NCI-H1436 treated with DMSO at 0.1 percent for 48 hours (cell line): ENCODE data around the gene R3HDM1.
"Not testable (repeated sequence)": the region's sequence is repeated elsewhere in the genome, so short reads cannot be mapped to it uniquely, and the experiment has no call there.

ENCODE experiments used
- DNase-seq: peaks from one replicate; lab custom pipeline; 2025; lab: John Stamatoyannopoulos, UW

Gene R3HDM1

GRCh38 chr2:135573620-135574019 is 42.3 kb downstream of the R3HDM1 start:
- no peak for DNase-seq

DNA sequence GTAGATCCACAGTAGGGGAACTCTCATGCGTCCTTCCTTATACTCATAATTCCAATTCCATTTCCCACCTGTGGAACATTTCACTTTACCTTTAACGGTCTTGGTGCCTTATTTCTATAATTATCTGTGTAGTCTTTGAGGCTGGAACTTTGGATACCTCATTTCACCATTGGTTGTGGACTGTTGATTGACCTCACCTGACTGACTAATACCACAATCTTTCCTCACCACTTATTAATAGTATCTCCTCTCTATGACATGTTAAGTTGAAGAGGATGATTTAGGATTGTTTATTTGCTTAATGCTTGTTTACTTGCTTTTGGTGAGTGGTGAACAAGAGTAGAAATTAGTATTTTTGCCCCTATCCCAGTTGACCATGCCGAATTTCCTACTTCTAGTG is 50.0 kb downstream of the R3HDM1 start:
- DNase-seq = no peak

DNA sequence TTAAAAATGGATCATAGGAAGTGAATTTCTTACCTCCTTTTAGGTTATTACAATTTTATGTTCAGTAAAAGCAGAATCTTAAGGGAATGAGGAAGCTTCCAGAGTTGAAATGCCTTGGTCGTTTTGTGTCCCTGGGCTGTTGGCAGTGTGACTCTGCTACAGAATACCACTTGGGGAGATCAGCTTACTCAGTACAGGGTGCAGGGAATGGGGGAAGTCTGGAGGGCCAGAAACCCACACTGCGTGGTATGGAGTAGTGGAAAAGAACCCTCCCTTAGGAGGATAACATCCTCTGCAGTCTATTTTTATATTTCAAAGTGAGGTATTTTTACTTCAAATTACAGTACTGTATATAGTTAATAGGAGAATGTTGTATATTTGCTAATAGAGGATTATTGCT is 51.1 kb downstream of the R3HDM1 start:
- DNase-seq = no peak

- DNase-seq = no peak
These were observed 54.3 kb downstream of the R3HDM1 start for GRCh38 chr2:135585586-135585985.

DNA sequence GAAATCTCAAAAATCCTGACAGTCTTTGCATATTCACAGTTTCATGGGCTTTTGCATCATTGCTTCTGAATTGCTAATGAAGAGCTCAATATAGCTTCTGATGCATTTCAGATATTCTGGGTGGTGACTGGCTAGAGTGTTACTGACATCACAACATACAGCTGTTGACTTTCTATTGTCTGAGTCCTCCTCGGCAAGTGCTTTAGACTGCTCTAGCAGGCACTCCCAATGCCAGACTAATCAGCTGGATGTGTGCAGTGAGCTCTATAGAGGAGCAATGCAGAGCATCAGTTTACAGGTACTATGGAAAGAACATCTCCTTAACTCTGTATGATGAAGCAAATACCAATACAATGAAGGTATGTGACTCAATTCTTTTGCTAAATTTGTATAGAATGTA is 54.9 kb downstream of the R3HDM1 start:
- DNase-seq = no peak

DNA sequence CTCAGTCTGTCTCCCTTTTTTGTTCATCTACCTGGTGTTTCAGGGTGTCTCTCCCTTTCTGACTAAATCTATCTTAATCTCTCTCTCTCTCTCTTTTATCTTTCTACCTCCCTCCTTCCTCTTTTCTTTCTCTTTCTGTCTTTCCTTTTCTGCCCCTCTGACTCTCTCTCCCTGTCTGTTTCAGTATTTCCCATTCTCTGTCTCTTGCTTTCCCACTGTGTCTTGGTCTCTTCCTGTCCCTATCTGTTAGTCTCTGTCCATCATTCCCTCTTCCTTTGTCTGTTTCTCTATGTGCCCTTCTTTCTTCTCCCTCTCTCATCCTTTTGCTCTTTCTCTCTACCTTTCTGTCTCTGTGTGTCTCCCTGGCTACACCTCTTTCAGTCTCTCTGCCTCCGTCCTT is 56.7 kb downstream of the R3HDM1 start:
- no peak for DNase-seq

GRCh38 chr2:135590619-135591260 is 59.5 kb downstream of the R3HDM1 start:
- DNase-seq = no peak

- no peak for DNase-seq
These were observed 69.6 kb downstream of the R3HDM1 start for GRCh38 chr2:135600915-135601314.

DNA sequence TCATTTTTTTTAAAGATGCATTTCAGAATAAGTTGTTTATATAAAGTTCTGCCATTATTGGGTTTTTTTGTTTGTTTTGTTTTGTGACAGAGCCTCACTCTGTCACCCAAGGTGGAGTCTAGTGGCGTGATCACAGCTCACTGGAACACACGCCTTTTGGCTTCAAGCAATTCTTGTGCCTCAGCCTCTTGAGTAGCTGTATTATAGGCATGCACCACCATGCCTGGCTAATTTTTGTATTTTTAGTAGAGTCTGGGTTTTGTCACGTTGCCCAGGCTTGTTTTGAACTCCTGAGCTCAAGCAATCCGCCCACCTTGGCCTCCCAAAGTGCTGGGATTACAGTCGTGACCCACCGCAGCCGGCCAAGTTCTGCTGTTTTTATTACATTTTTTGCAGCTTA is 72.3 kb downstream of the R3HDM1 start:
- DNase-seq = no peak

- DNase-seq = no peak
These were observed 76.3 kb downstream of the R3HDM1 start for GRCh38 chr2:135607561-135607960.

DNA sequence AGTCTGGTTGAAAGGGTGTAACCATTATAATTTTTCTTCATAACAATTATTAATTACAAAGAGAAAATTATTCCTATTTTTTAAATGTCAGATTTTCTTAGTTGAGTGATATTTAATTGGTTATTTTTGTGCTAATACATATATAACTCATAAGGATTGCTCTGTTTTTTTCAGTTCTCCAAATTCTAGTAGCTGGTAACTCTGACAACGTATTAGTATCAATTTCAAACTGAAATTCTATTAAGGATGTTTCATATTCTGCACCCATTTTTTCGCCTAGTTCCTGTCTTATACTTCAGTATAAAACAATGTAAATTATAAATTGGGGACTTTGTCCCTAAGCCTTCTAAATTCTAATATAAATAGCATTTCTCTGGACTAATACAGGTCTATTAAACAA is 81.0 kb downstream of the R3HDM1 start:
- no peak for DNase-seq

- DNase-seq = no peak
These were observed 84.1 kb downstream of the R3HDM1 start for GRCh38 chr2:135615404-135615803.

DNA sequence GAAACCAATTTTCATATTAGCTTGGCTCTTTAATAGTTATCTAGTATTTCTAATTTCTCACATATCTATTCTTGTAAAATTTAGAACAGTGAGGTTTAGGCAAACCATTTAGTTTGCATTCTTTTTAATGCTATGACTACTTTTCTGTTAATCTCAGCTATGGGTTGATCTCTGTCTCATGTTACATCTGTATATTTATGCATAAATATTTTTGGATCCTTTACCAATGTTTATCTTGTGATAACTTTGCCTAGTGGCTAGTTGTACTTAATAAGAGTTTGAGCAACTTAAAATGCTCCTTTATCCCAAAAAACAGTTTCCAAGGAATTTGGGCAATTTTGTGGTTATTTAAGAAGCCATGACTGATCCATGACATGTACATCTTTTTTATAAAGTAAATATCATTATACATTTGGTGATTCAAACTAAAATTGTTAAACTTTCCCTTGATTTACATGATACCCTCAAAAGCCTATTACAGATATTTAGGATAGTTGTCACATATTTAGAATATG is 86.3 kb downstream of the R3HDM1 start:
- no peak for DNase-seq

DNA sequence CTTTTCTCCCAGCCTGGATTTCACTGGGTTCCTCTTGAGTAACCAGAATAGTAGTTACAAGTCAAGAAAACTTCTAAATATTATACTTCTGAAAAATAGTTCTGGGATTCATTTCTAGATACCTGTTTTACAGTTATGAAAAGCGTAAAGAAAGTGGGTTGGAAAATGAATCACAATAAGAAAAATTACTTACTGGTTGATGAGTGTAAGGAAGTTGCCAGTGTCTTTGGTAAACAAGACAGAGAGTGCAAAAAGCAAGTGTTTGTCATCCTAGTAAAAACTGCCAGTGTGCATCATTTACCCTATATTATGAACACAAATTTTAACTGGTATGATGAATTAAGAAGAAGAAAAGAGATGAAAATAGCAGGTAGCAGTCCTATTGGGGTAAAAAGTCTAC is 88.9 kb downstream of the R3HDM1 start:
- DNase-seq = no peak

GRCh38 chr2:135629520-135629919 is 98.2 kb downstream of the R3HDM1 start:
- no peak for DNase-seq

GRCh38 chr2:135630034-135630433 is 98.8 kb downstream of the R3HDM1 start:
- DNase-seq = not testable (repeated sequence)

- DNase-seq = no peak
These were observed 99.2 kb downstream of the R3HDM1 start for GRCh38 chr2:135630488-135630887.

DNA sequence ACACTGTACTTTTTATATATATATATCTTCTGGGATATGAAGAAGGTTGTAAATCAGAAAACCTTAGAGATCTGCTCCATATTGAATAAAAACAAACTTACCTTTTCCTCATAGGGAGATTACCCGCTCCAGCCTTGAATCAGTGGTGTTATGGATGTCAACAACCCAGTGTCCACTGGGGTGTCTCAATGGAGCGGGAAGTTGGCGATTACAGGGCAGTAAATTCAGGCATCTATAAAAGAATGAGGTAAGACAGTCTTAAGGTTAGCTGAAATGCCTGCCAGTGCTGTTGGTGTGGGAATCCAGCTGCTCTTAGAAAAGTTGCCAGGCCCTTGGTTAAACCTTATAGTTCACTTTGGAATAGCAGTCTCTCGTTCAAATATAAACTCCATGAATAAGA is 102.3 kb downstream of the R3HDM1 start:
- DNase-seq = no peak

DNA sequence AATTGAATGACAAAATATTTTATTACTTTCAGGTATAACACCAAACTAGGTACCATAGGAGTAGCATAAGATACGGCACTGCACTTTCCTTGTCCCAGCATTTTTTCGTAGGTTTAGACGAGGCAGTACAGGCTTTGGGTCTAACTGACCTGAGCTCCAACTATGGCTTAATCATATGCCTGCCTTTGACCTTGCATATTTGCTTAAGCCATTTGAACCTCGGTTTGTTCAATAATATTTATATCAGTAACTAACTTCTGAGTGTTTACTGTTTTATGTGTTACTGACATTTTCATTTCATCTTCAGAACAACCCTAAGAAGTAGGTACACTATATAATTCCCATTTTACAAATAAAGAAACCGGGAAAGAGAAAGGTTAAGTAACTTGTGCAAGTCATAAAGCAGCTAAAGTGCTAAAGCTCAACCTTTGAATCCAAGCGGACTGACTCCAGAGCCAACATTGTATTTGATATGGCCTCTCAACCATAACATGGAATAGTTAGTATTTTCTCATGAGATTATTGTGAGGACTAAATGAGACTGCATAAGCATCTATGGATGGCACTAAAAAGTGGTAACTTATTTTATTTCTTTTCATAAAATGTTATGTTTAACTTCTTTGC is 104.0 kb downstream of the R3HDM1 start:
- DNase-seq = no peak

DNA sequence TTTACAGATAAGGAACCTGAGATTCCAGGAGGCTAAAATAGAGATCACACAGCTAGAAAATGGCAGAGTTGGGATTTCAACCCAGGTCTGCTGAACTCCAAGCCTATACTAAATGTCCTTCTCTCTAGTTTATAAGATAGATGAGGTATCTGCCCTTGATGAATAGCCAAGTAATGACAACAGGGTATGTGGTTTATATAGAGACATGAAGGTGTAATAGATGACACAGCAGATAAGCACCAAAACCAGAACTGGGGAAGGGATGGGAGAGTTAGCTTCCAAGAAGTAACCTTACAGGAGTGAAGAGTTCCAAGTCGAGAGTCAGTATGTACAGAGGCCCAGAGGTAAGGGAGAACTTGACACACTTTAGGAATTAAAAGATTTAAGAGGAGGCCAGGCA is 105.7 kb downstream of the R3HDM1 start:
- DNase-seq = no peak

GRCh38 chr2:135637456-135638087 is 106.3 kb downstream of the R3HDM1 start:
- DNase-seq = no peak

DNA sequence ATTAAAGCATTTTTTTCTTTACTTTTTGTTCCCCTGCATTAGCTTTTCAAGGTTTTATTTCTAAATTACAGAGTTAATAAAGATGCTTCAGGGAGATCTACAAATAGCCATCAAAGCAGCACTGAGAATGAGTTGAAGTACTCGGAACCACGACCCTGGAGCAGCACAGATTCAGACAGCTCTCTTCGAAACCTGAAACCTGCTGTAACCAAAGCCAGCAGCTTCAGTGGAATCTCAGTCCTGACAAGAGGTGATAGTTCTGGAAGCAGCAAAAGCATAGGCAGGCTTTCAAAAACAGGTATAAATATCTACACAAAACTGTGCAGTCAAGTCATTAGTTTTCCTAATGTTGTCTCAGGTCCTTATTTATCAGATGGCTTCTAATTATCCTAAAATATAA is 107.5 kb downstream of the R3HDM1 start:
- DNase-seq = no peak
